Omental fat pad (tissue), 4 donors: ENCODE results near the gene GZMM. TPM values are rescaled to one million over a fixed set of nuclear protein-coding genes. Genes with fewer than 3 reads are reported as not detected.
A peak's percentile ranks its signal among the peaks of the same experiment; 100 is the strongest.

ENCODE experiments used
- ATAC-seq: fragments of 150-250 bp; one replicate; pipeline ENCODE4 v1.9.1; 2016; ENCODE audit warnings: mild to moderate bottlenecking, moderate library complexity; ENCODE audit not compliant: low FRiP score
- DNase-seq: peaks from one replicate; pipeline ENCODE4 v3.0.0-alpha.2; 2019; ENCODE audit warnings: low spot score
- total RNA-seq, 4 donors: library from RNA; depleted of rRNA; stranded (reverse); fragments of >200 nt; gene quantifications; one replicate each; pipeline ENCODE4 v1.1.0, GENCODE V29; 2016
- TF ChIP-seq, protein P1 (sequence below), 3 donors: fragments of 450-650 bp; IDR thresholded peaks; one replicate each; pipeline ENCODE4 v1.5.1; 2016 to 2017; ENCODE audit warnings: antibody characterized with exemption in 3 of 3, mild to moderate bottlenecking in 3 of 3, moderate library complexity in 2 of 3

Gene GZMM
- total RNA-seq, 4 donors from 2014 or later = 1.1 to 3.7 TPM; not detected in 2

DNA sequence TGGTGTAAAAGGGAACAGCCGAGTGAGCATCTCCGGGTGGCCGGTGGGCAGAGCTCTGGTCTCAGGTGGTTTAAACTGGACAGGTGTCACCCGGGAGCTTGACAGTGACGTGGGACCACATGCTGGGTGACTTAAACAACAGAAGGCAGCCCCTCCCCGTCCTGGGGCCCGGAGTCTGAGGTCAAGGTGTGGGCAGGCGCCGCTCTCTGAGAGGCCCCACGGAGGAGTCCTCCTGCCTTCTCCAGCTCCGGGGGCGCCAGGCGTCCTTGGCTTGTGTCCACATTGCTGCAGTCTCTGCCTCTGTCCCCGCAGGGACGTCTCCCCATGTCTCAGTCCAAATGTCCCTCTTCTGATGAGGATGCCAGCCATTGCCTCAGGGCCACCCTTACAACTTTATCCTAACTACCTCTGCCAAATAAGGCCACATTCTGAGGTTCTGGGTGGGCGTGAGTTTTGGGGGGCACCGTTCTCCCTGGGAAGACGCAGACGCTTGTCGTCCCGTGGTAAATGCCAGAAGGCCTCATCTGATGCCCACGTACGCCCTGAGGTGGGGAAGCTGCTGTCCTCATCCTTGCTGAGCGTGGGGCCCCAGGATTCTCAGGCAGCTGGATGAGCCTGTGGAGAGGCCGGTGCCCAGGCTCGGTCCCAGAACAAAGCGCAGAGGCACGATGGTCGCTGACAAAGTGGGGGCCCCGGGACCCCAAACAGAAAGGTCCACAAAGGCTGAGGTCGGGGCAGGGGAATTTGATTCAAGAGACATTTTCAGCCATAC lies 12.9 kb downstream of the GZMM start:
- DNase-seq (no peak), ATAC-seq (no peak)
- TF ChIP-seq, protein P1, sequence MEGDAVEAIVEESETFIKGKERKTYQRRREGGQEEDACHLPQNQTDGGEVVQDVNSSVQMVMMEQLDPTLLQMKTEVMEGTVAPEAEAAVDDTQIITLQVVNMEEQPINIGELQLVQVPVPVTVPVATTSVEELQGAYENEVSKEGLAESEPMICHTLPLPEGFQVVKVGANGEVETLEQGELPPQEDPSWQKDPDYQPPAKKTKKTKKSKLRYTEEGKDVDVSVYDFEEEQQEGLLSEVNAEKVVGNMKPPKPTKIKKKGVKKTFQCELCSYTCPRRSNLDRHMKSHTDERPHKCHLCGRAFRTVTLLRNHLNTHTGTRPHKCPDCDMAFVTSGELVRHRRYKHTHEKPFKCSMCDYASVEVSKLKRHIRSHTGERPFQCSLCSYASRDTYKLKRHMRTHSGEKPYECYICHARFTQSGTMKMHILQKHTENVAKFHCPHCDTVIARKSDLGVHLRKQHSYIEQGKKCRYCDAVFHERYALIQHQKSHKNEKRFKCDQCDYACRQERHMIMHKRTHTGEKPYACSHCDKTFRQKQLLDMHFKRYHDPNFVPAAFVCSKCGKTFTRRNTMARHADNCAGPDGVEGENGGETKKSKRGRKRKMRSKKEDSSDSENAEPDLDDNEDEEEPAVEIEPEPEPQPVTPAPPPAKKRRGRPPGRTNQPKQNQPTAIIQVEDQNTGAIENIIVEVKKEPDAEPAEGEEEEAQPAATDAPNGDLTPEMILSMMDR (IDR thresholded peaks at IDR 0.05) = no peak

GRCh38 chr19:558770-559439 lies 15.1 kb downstream of the GZMM start:
- no peak for ATAC-seq
- TF ChIP-seq, protein P1 (IDR thresholded peaks at IDR 0.05) = no peak
- DNase-seq = no peak

DNA sequence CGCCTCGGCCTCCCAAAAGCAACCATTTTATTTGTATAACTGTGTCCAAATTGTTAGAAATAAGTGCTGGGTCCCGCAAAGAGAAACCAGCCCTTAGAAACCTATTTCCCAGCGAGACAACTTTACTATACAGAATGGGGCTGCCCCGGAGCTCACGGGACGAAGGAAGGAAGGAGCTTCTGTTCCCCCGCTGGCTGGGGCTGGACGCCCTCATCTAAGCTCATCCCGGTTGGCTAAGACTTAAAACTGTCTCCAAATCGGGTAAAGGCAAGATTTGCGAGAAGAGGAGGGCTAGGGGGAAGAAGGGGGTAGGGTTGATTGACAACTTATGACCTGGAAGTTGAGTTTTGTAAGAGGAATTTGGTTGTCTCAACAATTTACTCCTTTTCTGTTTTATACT lies 16.3 kb downstream of the GZMM start:
- no peak for ATAC-seq
- TF ChIP-seq, protein P1 (IDR thresholded peaks at IDR 0.05) = no peak
- no peak for DNase-seq

DNA sequence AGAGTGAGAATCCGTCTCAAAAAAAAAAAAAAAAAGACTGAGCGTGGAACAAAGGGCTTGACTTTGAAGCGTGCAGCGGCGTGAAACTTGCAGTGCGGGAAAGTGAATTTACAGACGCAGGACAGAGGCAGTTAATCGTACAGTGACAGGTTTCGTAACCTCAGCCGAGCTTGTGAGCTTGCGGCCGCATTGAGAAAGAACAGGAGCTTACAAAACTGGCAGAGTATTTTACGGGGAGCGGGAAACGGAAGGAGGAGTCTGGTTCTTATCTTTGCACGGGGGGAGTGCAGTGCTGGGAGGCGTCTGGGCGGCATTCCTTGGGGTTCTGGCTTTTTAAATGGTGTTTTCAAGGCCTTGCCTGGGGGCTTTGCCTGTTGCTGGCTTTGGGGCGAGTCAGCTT lies 22.6 kb downstream of the GZMM start:
- peak; percentile 95 for ATAC-seq
- DNase-seq = no peak
- TF ChIP-seq, protein P1 (IDR thresholded peaks at IDR 0.05) = no peak

GRCh38 chr19:566844-567243 lies 23.0 kb downstream of the GZMM start:
- TF ChIP-seq, protein P1 (IDR thresholded peaks at IDR 0.05) = no peak
- DNase-seq = no peak
- ATAC-seq = peak; percentile 33

DNA sequence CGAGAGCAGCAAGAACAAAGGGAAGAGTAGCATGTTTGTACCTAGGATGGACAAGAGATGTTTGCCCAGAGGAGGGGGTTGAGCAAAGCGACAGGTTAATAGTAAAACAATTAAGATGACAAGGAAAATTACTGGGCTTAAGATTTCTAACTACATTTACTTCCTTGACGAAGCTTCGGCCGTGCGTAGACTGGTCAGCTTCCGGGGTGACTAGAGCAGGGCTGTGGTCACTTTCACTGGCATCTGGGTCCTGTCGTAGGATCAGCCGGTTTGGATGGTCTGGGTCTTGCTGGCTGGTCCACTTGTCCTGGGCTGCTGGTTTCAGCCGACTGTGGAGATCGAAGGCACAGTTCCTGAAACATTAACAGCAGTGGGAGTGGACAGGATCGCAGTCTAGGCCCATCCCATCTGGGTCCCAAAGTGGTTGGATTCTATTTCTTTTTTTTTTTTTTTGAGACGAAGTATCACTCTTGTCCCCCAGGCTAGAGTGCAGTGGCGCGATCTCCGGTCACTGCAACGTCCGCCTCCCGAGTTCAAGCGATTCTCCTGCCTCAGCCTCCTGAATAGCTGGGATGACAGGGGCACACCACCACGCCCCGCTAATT lies 23.5 kb downstream of the GZMM start:
- TF ChIP-seq, protein P1 (IDR thresholded peaks at IDR 0.05) = no peak
- no peak for ATAC-seq
- DNase-seq = no peak
